Smooth muscle cell (in vitro differentiated cells): ENCODE data around the gene TRMT1. TPM values are rescaled to one million over a fixed set of nuclear protein-coding genes. Genes with fewer than 3 reads are reported as not detected.
A peak's percentile ranks its signal among the peaks of the same experiment; 100 is the strongest.

Experiments used
- DNase-seq: peaks from one replicate; lab custom pipeline; 2025; ENCODE audit not compliant: unreplicated experiment; lab: John Stamatoyannopoulos, UW
- H2AFZ ChIP-seq: fragments of 200-600 bp; sonication (generic); 2 replicates; pipeline ENCODE4 v1.6.0; 2016; ENCODE audit warnings: antibody characterized with exemption, low read depth, mild to moderate bottlenecking
- H3F3A ChIP-seq: fragments of 200-600 bp; sonication (generic); 2 replicates; pipeline ENCODE4 v1.6.0; 2017; ENCODE audit warnings: antibody characterized with exemption, low read depth
- H3K27ac ChIP-seq: fragments of 200-600 bp; sonication (generic); 2 replicates; pipeline ENCODE4 v1.5.1; 2016; ENCODE audit warnings: low read depth, mild to moderate bottlenecking
- H3K27me3 ChIP-seq: fragments of 200-600 bp; sonication (generic); 2 replicates; pipeline ENCODE4 v1.6.1; 2016; ENCODE audit warnings: low read depth, mild to moderate bottlenecking
- H3K36me3 ChIP-seq: fragments of 200-600 bp; sonication (generic); 2 replicates; pipeline ENCODE4 v1.5.1; 2016; ENCODE audit warnings: low read depth
- H3K4me1 ChIP-seq: fragments of 200-600 bp; sonication (generic); 2 replicates; pipeline ENCODE4 v1.5.1; 2016; ENCODE audit warnings: low read depth
- H3K4me2 ChIP-seq: fragments of 200-600 bp; sonication (generic); 2 replicates; pipeline ENCODE4 v1.6.0; 2016; ENCODE audit warnings: mild to moderate bottlenecking
- H3K4me3 ChIP-seq: fragments of 200-600 bp; sonication (generic); 2 replicates; pipeline ENCODE4 v1.5.1; 2016; ENCODE audit warnings: mild to moderate bottlenecking
- H3K79me2 ChIP-seq: fragments of 200-600 bp; sonication (generic); 2 replicates; pipeline ENCODE4 v1.6.0; 2016; ENCODE audit warnings: low read depth, mild to moderate bottlenecking
- H3K9ac ChIP-seq: fragments of 200-600 bp; sonication (generic); 2 replicates; pipeline ENCODE4 v1.6.0; 2016; ENCODE audit warnings: low read depth
- H3K9me3 ChIP-seq: fragments of 200-600 bp; sonication (generic); replicated peaks from 2 replicates; pipeline ENCODE4 v1.5.1; 2016; ENCODE audit warnings: low read depth
- H4K20me1 ChIP-seq: fragments of 200-600 bp; sonication (generic); 2 replicates; pipeline ENCODE4 v1.6.0; 2016; ENCODE audit warnings: low read depth
- CTCF ChIP-seq: fragments of 200-600 bp; sonication (generic); IDR thresholded peaks from 2 replicates; pipeline ENCODE4 v1.5.1; 2017; ENCODE audit warnings: borderline replicate concordance, mild to moderate bottlenecking, antibody characterized with exemption; ENCODE audit not compliant: insufficient read depth, poor library complexity, severe bottlenecking
- WGBS: methylation state at CpG from one replicate; pipeline ENCODE4 v1.1.7; 2016; ENCODE audit warnings: low lambda C conversion rate; 5-methylcytosine and 5-hydroxymethylcytosine counted together
- polyA plus RNA-seq: library from polyadenylated mRNA; unstranded; fragments of >200 nt; fragmentation: Nextera tagmentation; extraction: Ambion mirVana; gene quantifications from 2 replicates; pipeline ENCODE4 v1.2.1, GENCODE V29; 2016
- total RNA-seq: library from RNA; depleted of rRNA; stranded (reverse); fragments of >200 nt; gene quantifications from 2 replicates; pipeline ENCODE4 v1.2.3, GENCODE V29; 2014

TRMT1 gene
- total and polyA plus RNA-seq, 2 experiments from 2014 or later: 21.9 to 37.4 TPM

- Histone ChIP-seq H2AFZ (peak overlapping the region; percentile 69), H3K4me1 (peaks cover 35% of the 10 kb centered on the region), H3F3A (no peaks in the 10 kb centered on the region), H3K9ac (no peak overlapping the region), H3K4me3 (peak overlapping the region; percentile 54), H3K79me2 (no peaks in the 10 kb centered on the region), H4K20me1 (no peaks in the 10 kb centered on the region), H3K9me3 (no peaks in the 10 kb centered on the region), H3K36me3 (no peaks in the 10 kb centered on the region), H3K27ac (no peak overlapping the region), H3K27me3 (peaks cover 15% of the 10 kb centered on the region), H3K4me2 (peak overlapping the region; percentile 90)
- no peak for TF ChIP-seq CTCF
- 31% methylated on average over 19 of the region's 19 CpGs for WGBS
- no peak for DNase-seq
These were observed 56.1 kb downstream of the TRMT1 start for GRCh38 chr19:13060233-13060963.

- Histone ChIP-seq H4K20me1 (no peaks in the 10 kb centered on the region), H3K9me3 (no peaks in the 10 kb centered on the region), H3K4me3 (no peak overlapping the region), H3K4me1 (peaks cover 48% of the 10 kb centered on the region), H3K9ac (no peak overlapping the region), H2AFZ (no peak overlapping the region), H3K4me2 (no peak overlapping the region), H3K27me3 (peaks cover 15% of the 10 kb centered on the region), H3F3A (no peaks in the 10 kb centered on the region), H3K36me3 (no peaks in the 10 kb centered on the region), H3K79me2 (no peaks in the 10 kb centered on the region), H3K27ac (no peak overlapping the region)
- TF ChIP-seq CTCF: no peak
- 81% methylated on average over 12 of the region's 12 CpGs for WGBS
- DNase-seq: no peak
These were observed 57.4 kb downstream of the TRMT1 start for GRCh38 chr19:13058951-13059660.

- H3F3A ChIP-seq: peaks cover 9% of the 10 kb centered on the region
- H3K9ac ChIP-seq: no peak overlapping the region
- no peaks in the 10 kb centered on the region for H3K36me3 ChIP-seq
- peaks cover 59% of the 10 kb centered on the region for H3K4me1 ChIP-seq
- H3K27ac ChIP-seq: no peak overlapping the region
- H3K27me3 ChIP-seq: peaks cover 5% of the 10 kb centered on the region
- no peaks in the 10 kb centered on the region for H3K9me3 ChIP-seq
- no peaks in the 10 kb centered on the region for H3K79me2 ChIP-seq
- WGBS: 53% methylated on average over 2 of the region's 2 CpGs
- no peaks in the 10 kb centered on the region for H4K20me1 ChIP-seq
- TF ChIP-seq CTCF: no peak
- H2AFZ ChIP-seq: no peak overlapping the region
- peak overlapping the region; percentile 54 for H3K4me2 ChIP-seq
- no peak for DNase-seq
- no peak overlapping the region for H3K4me3 ChIP-seq
These were observed 58.8 kb downstream of the TRMT1 start for GRCh38 chr19:13057744-13058143.
